Lung microvascular endothelial cell (primary cell): ENCODE data around the gene SLC25A27. TPM values are rescaled to one million over a fixed set of nuclear protein-coding genes. Genes with fewer than 3 reads are reported as not detected.

Experiments used
- DNase-seq, 2 donors: peaks; one replicate each; pipeline versions ENCODE4 v3.0.0 to v3.0.0-alpha.2; 2010; ENCODE audit warnings: low read depth in 2 of 2
- total RNA-seq: library from RNA; depleted of rRNA; stranded (reverse); fragments of >200 nt; gene quantifications from 2 replicates; pipeline ENCODE4 v1.2.1, GENCODE V29; 2014

SLC25A27 gene
- total RNA-seq, 1 donor from 2014 or later: 1.4 TPM

DNA sequence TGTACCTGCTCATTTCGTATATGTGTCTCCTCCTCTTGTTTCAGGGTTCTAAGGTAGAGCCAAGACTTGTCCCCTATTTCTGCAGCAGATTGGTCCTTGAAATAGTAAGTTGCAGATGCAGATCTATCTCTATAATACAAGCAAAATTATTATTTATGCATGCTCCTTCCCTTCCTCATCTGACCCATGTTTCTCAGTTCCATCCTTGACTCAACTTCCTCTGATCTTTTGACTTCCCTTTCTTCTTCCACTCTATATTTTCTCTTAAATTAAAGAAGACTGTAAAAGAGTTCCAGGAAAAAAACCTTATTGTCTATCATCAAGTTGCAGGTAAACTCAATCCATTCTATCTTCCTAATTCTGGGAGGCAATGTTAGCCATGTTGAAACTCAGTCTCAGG, 58.7 kb downstream of the SLC25A27 start:
- DNase-seq: no peak

DNA sequence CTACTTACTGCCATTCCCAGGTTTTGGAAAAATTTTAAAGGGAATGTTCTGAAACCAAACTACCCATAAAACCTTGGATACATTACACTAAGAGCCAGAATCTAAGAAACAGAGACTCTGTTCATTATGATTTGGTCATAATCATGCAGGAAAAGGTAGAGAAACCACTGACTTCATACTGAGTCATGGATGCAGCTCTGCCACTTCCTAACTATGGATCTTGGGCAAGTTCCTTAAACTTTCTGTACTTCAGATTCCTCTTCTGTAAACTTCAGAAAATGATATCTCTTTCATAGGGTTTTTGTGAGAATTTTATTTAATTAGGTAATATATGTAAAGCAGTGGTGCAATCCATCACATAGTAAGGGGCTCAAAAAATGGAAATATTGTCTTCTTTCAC, 62.4 kb downstream of the SLC25A27 start:
- DNase-seq: no peak

DNA sequence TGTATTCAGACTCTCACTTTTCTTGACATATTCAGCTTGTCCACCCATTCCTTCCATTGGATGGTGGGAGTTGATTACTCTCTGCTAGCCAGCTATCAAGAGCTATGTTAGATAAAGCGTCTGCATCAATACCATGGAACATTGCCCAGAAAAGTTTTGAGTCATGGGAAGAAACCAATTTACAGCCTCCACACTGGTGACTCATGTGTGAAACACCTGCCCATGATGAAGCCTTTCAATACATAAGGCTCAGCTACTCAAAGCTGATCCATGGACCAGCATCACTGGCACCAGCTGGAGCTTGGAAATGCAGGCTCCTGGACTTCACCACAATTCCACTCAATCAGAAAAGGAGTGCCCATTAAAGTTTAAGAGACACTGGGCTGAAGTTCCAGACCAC, 66.3 kb downstream of the SLC25A27 start:
- no peak for DNase-seq

DNA sequence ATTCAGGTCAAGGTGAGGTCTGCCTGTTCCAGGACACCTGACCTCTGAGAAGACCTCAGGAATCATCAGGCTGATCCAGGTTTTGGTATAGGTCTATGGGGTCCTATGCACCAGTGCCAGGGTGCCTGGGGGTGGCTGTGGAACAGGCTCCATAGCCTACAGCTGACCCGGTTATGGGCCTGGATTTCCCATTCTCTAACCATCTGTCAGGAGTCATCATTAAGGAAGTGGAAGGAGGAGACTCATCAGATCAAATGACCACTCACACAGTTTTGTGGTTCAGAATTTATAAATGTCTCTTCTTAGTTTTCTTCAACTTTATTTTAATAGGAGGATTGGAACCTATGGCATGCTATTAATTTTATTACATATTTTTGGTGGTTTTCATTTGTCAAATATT, 67.6 kb downstream of the SLC25A27 start:
- no peak for DNase-seq

Other genes with a start within 250 kb of the SLC25A27 start
- gene RCAN2, start 161.5 kb upstream of the SLC25A27 start, total RNA-seq: under 0.01 TPM in 1 of 2 replicates, not detected in the other
- gene CYP39A1, start 157 bp upstream of the SLC25A27 start, total RNA-seq: under 0.01 and 0.60 TPM in 2 replicates
- under 0.01 TPM in 1 of 2 replicates, not detected in the other for gene TDRD6, start 34.9 kb downstream of the SLC25A27 start, total RNA-seq
- gene PLA2G7, start 82.4 kb downstream of the SLC25A27 start, total RNA-seq: not detected in 2 replicates
- not detected in 2 replicates for gene ANKRD66, start 94.0 kb downstream of the SLC25A27 start, total RNA-seq
- not detected in 2 replicates for gene MEP1A, start 140.4 kb downstream of the SLC25A27 start, total RNA-seq